GM21367 (cell line): Measurements from ENCODE around the gene ANKRD16.

Experiments used
- ATAC-seq: cut with Tn5 transposase; IDR thresholded peaks from one replicate; pipeline ENCODE4 v1.9.1; 2021; ENCODE audit not compliant: unreplicated experiment

Gene ANKRD16

DNA sequence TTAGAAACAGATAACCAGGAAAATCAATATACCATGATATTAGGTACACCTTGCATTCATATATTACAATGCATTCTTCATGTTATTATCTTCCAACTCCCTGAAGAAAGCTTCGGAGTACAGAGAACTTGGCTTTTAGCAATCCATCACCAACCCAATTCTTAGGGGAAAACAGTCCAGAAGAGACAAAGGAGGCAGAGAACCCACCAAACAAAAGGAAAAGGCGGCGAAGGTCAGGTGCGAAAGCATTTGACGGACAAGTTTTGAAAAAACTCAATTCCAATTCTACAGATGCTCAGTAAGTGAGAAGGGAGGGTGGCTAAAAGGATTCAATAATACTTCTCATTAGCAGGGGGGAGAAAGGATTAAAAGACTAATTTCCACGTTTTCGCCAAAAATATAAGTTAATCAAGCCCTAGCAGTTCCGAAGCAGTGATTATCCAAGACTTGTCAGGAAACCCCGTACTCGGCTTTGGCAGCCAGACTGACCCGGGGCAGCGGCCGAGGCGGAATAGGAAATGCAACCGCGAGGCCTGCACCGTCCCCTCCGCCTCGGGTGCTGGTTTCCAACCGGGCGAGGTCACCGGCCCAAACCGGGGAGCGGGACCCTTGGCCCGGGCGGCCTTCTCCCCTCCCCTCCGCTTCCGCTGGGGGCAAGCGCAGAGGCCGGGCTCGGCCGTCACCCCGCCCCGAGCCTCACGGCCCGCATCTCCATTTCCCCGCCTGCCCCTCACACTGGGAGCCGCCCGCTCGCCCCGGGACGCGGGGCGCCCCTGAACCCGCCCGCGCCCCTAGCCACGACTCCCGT lies 77.2 kb downstream of the ANKRD16 start:
- peak; percentile 14 for ATAC-seq
